PFSK-1 (cell line): ENCODE results near the gene GIPC1.

Source experiments
- FOXP2 ChIP-seq: optimal IDR thresholded peaks from 2 replicates; pipeline ENCODE3; 2011; ENCODE audit warnings: borderline replicate concordance, control low read depth, inconsistent platforms; ENCODE audit not compliant: insufficient read depth; ENCODE audit errors: extremely low read length, extremely low read depth
- POLR2AphosphoS5 ChIP-seq: IDR thresholded peaks from 2 replicates; pipeline ENCODE4 v1.6.1; 2012; ENCODE audit warnings: low read depth, mild to moderate bottlenecking, control low read depth, low read length, moderate library complexity
- SIN3A ChIP-seq: IDR thresholded peaks from 2 replicates; pipeline ENCODE4 v1.6.1; 2012; ENCODE audit warnings: mild to moderate bottlenecking, low read length, moderate library complexity, borderline replicate concordance; ENCODE audit not compliant: insufficient read depth
- TAF1 ChIP-seq: IDR thresholded peaks from 2 replicates; pipeline ENCODE4 v1.6.1; 2012; ENCODE audit warnings: low read length, control low read depth, borderline replicate concordance; ENCODE audit not compliant: insufficient read depth
- TF ChIP-seq, protein P1 (sequence below), 2 experiments: IDR thresholded peaks; 2 replicates each; pipeline versions ENCODE4 v1.6.1 to v1.8.0; 2011 to 2012; ENCODE audit warnings: low read depth in 2 of 2, low read length in 2 of 2, control low read depth in 1 of 2, inconsistent platforms in 1 of 2, mild to moderate bottlenecking in 1 of 2, moderate library complexity in 1 of 2; ENCODE audit not compliant: insufficient read depth in 1 of 2

DNA sequence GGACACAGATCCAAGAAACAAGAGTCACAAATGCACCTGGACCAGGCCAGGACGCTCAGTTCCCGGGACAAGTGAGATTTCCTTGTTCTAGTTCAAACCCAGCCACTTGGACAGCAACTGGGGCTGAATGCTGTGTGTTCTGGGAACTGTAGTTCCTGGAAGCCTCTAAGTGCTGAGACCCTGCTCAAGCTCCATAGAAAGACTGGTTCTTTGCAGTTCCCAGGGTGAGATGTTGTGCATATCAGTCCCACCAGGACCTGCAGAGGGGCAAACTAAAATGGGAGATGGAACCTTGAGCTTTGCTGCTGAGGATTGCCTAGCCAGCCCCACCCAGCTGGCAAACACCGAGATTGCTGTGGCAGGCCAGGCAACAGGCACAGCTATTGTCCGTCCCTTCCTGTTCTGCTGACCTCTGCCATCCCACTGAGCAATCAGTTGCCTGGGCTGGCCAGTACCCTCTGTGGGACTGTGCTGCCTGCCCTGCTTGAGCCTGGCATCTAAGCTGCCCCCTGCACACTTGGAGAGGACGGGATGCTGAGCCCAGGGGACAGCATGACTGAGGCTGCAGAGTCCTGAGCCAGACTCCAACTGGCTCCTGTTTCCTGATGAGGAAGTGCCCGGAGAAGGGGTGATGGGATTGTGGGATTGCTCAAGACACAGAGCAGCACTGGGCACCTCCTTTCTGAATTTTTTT, 1.4 kb upstream of the GIPC1 start:
- no peak for TF ChIP-seq POLR2AphosphoS5
- no peak for TF ChIP-seq TAF1
- TF ChIP-seq, protein P1, sequence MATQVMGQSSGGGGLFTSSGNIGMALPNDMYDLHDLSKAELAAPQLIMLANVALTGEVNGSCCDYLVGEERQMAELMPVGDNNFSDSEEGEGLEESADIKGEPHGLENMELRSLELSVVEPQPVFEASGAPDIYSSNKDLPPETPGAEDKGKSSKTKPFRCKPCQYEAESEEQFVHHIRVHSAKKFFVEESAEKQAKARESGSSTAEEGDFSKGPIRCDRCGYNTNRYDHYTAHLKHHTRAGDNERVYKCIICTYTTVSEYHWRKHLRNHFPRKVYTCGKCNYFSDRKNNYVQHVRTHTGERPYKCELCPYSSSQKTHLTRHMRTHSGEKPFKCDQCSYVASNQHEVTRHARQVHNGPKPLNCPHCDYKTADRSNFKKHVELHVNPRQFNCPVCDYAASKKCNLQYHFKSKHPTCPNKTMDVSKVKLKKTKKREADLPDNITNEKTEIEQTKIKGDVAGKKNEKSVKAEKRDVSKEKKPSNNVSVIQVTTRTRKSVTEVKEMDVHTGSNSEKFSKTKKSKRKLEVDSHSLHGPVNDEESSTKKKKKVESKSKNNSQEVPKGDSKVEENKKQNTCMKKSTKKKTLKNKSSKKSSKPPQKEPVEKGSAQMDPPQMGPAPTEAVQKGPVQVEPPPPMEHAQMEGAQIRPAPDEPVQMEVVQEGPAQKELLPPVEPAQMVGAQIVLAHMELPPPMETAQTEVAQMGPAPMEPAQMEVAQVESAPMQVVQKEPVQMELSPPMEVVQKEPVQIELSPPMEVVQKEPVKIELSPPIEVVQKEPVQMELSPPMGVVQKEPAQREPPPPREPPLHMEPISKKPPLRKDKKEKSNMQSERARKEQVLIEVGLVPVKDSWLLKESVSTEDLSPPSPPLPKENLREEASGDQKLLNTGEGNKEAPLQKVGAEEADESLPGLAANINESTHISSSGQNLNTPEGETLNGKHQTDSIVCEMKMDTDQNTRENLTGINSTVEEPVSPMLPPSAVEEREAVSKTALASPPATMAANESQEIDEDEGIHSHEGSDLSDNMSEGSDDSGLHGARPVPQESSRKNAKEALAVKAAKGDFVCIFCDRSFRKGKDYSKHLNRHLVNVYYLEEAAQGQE (IDR thresholded peaks at IDR 0.05; ENCODE audit: insufficient read depth in 1 of 2, low read depth in 2 of 2, low read length in 2 of 2): peak in 1 of 2 experiments; percentile 66; a peak in 1 of 4 replicates
- no peak for TF ChIP-seq FOXP2
- no peak for TF ChIP-seq SIN3A
